Liver (tissue), 9 donors: ENCODE results near the gene DNMT1. TPM values are rescaled to one million over a fixed set of nuclear protein-coding genes. Genes with fewer than 3 reads are reported as not detected.

ENCODE experiments used
- DNase-seq: peaks from one replicate; pipeline ENCODE4 v3.0.0-alpha.2; 2017; ENCODE audit warnings: low spot score
- H3K27ac ChIP-seq, 2 donors: one replicate each; pipeline ENCODE4 v1.7.0; 2013; ENCODE audit warnings: inconsistent platforms in 2 of 2, low read length in 2 of 2, control low read depth in 1 of 2, low read depth in 1 of 2, mild to moderate bottlenecking in 1 of 2
- H3K27me3 ChIP-seq, 4 donors: one replicate each; pipeline versions ENCODE4 v1.6.1 to v1.7.0; 2013; ENCODE audit warnings: low read length in 3 of 4, inconsistent platforms in 1 of 4, mild to moderate bottlenecking in 1 of 4, moderate library complexity in 1 of 4; ENCODE audit not compliant: control insufficient read depth in 4 of 4, insufficient read depth in 4 of 4
- H3K36me3 ChIP-seq, 4 donors: one replicate each; pipeline versions ENCODE4 v1.6.1 to v1.7.0; 2013; ENCODE audit warnings: low read length in 3 of 4, mild to moderate bottlenecking in 3 of 4, low read depth in 1 of 4, moderate library complexity in 1 of 4; ENCODE audit not compliant: control insufficient read depth in 4 of 4, insufficient read depth in 3 of 4
- H3K4me1 ChIP-seq, 4 donors: one replicate each; pipeline versions ENCODE4 v1.6.1 to v1.7.0; 2013; ENCODE audit warnings: low read length in 3 of 4, mild to moderate bottlenecking in 3 of 4, moderate library complexity in 1 of 4; ENCODE audit not compliant: control insufficient read depth in 4 of 4, insufficient read depth in 4 of 4
- H3K4me3 ChIP-seq, 3 donors: one replicate each; pipeline versions ENCODE4 v1.6.1 to v1.7.0; 2013; ENCODE audit warnings: low read length in 3 of 3, control low read depth in 1 of 3, low read depth in 1 of 3, mild to moderate bottlenecking in 1 of 3
- H3K9ac ChIP-seq, 2 donors: one replicate each; pipeline ENCODE4 v1.7.0; 2013; ENCODE audit warnings: low read length in 2 of 2, mild to moderate bottlenecking in 2 of 2, moderate library complexity in 2 of 2, control low read depth in 1 of 2, low read depth in 1 of 2
- H3K9me3 ChIP-seq, 4 donors: one replicate each; pipeline versions ENCODE4 v1.6.1 to v1.7.0; 2013; ENCODE audit warnings: low read length in 3 of 4; ENCODE audit not compliant: control insufficient read depth in 4 of 4
- CTCF ChIP-seq: fragments of 150-350 bp; IDR thresholded peaks from 2 replicates; pipeline ENCODE4 v1.5.1; 2017; ENCODE audit warnings: improper control_type of control experiment, low read depth, low read length; ENCODE audit not compliant: missing input control
- EGR1 ChIP-seq, 2 donors: IDR thresholded peaks; 2 replicates each; pipeline ENCODE4 v1.6.1; 2016 to 2018; ENCODE audit warnings: antibody characterized with exemption in 2 of 2, low read depth in 2 of 2
- FOXA1 ChIP-seq: IDR thresholded peaks from 2 replicates; pipeline ENCODE4 v1.6.1; 2016; ENCODE audit warnings: antibody characterized with exemption
- FOXA2 ChIP-seq: IDR thresholded peaks from 2 replicates; pipeline ENCODE4 v1.6.1; 2016; ENCODE audit warnings: antibody characterized with exemption
- GABPA ChIP-seq, 2 donors: IDR thresholded peaks in 1 of 2; conservative IDR thresholded peaks in 1 of 2; 2 replicates each; pipeline ENCODE4 v1.6.1; 2016; ENCODE audit warnings: antibody characterized with exemption in 2 of 2, mild to moderate bottlenecking in 1 of 2, moderate library complexity in 1 of 2
- HNF4A ChIP-seq, 2 donors: conservative IDR thresholded peaks; 2 replicates each; pipeline ENCODE4 v1.6.1; 2016; ENCODE audit warnings: antibody characterized with exemption in 2 of 2, mild to moderate bottlenecking in 2 of 2
- HNF4G ChIP-seq: IDR thresholded peaks from 2 replicates; pipeline ENCODE4 v1.6.1; 2016; ENCODE audit warnings: antibody characterized with exemption
- JUND ChIP-seq, 2 donors: IDR thresholded peaks; 2 replicates each; pipeline ENCODE4 v1.6.1; 2016; ENCODE audit warnings: antibody characterized with exemption in 2 of 2
- NR2F2 ChIP-seq: IDR thresholded peaks from 2 replicates; pipeline ENCODE4 v1.6.1; 2016; ENCODE audit warnings: antibody characterized with exemption
- RAD21 ChIP-seq, 2 donors: IDR thresholded peaks; 2 replicates each; pipeline ENCODE4 v1.6.1; 2016; ENCODE audit warnings: antibody characterized with exemption in 2 of 2, mild to moderate bottlenecking in 2 of 2
- RXRA ChIP-seq, 2 donors: IDR thresholded peaks; 2 replicates each; pipeline ENCODE4 v1.6.1; 2017 to 2018; ENCODE audit warnings: antibody characterized with exemption in 2 of 2, mild to moderate bottlenecking in 1 of 2
- SP1 ChIP-seq: IDR thresholded peaks from 2 replicates; pipeline ENCODE4 v1.6.1; 2018; ENCODE audit warnings: antibody characterized with exemption, mild to moderate bottlenecking
- TAF1 ChIP-seq: conservative IDR thresholded peaks from 2 replicates; pipeline ENCODE4 v1.6.1; 2016; ENCODE audit warnings: antibody characterized with exemption, mild to moderate bottlenecking
- YY1 ChIP-seq: IDR thresholded peaks from 2 replicates; pipeline ENCODE4 v1.6.1; 2016; ENCODE audit warnings: antibody characterized with exemption, mild to moderate bottlenecking
- ZBTB33 ChIP-seq: IDR thresholded peaks from 2 replicates; pipeline ENCODE4 v1.6.1; 2016; ENCODE audit warnings: antibody characterized with exemption
- WGBS: extraction: QIAGEN DNeasy Blood & Tissue Kit; methylation state at CpG from one replicate; pipeline ENCODE4 v1.1.7; 2013; 5-methylcytosine and 5-hydroxymethylcytosine counted together
- polyA plus RNA-seq, 2 donors: library from polyadenylated mRNA; stranded (reverse) in 1 of 2; unstranded in 1 of 2; fragments of 200-250 nt in 1 of 2; fragments of >200 nt in 1 of 2; fragmentation: Nextera tagmentation in 1 of 2; extraction: Ambion mirVana in 1 of 2; gene quantifications; one replicate each; pipeline versions ENCODE4 v1.2.1 to v1.2.3, GENCODE V29; 2013 to 2015
- total RNA-seq, 2 donors: library from RNA; depleted of rRNA; stranded (reverse); fragments of >200 nt; gene quantifications; one replicate each; pipeline ENCODE4 v1.2.3, GENCODE V29; 2014
- TF ChIP-seq, protein P1 (sequence below): IDR thresholded peaks from 2 replicates; pipeline ENCODE4 v1.6.1; 2016; ENCODE audit warnings: antibody characterized with exemption
- TF ChIP-seq, protein P2 (sequence below): IDR thresholded peaks from 2 replicates; pipeline ENCODE4 v1.6.1; 2016; ENCODE audit warnings: antibody characterized with exemption
- TF ChIP-seq, protein P3 (sequence below): IDR thresholded peaks from 2 replicates; pipeline ENCODE4 v1.6.1; 2016; ENCODE audit warnings: antibody characterized with exemption, mild to moderate bottlenecking
- donor health status: healthy.
- donor health status: healthy.
- donor health status: healthy.
- donor health status: healthy.
- donor health status: healthy.

Gene DNMT1
- total and polyA plus RNA-seq, 4 donors, result 8.7 to 47.1 (median 20.0) TPM

GRCh38 chr19:10091370-10091687 is 103.4 kb downstream of the DNMT1 start:
- Histone ChIP-seq H3K4me1 (peaks cover 20 to 67% (median 51%) of the 10 kb centered on the region in 4 donors), H3K27me3 (no peaks in the 10 kb centered on the region), H3K4me3 (peak overlapping the region in 2 of 3 donors; percentile 27 to 38), H3K9me3 (no peaks in the 10 kb centered on the region), H3K27ac (peak overlapping the region; percentile 82 to 85), H3K36me3 (peaks cover 14 to 33% (median 25%) of the 10 kb centered on the region in 4 donors), H3K9ac (no peak overlapping the region)
- 86% methylated on average over 17 of the region's 17 CpGs for WGBS
- no peak for TF ChIP-seq ZBTB33
- TF ChIP-seq NR2F2, result no peak
- TF ChIP-seq, protein P1, sequence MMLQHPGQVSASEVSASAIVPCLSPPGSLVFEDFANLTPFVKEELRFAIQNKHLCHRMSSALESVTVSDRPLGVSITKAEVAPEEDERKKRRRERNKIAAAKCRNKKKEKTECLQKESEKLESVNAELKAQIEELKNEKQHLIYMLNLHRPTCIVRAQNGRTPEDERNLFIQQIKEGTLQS, result no peak
- TF ChIP-seq JUND (IDR thresholded peaks at IDR 0.05), result no peak
- TF ChIP-seq RXRA (IDR thresholded peaks at IDR 0.05), result no peak
- no peak for TF ChIP-seq HNF4G
- no peak for TF ChIP-seq CTCF
- TF ChIP-seq HNF4A (conservative IDR thresholded peaks at IDR 0.05), result no peak
- TF ChIP-seq RAD21 (IDR thresholded peaks at IDR 0.05), result no peak
- TF ChIP-seq YY1, result no peak
- TF ChIP-seq TAF1, result no peak
- no peak for TF ChIP-seq FOXA2
- TF ChIP-seq, protein P2, sequence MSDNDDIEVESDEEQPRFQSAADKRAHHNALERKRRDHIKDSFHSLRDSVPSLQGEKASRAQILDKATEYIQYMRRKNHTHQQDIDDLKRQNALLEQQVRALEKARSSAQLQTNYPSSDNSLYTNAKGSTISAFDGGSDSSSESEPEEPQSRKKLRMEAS, result no peak
- TF ChIP-seq FOXA1, result no peak
- no peak for DNase-seq

DNA sequence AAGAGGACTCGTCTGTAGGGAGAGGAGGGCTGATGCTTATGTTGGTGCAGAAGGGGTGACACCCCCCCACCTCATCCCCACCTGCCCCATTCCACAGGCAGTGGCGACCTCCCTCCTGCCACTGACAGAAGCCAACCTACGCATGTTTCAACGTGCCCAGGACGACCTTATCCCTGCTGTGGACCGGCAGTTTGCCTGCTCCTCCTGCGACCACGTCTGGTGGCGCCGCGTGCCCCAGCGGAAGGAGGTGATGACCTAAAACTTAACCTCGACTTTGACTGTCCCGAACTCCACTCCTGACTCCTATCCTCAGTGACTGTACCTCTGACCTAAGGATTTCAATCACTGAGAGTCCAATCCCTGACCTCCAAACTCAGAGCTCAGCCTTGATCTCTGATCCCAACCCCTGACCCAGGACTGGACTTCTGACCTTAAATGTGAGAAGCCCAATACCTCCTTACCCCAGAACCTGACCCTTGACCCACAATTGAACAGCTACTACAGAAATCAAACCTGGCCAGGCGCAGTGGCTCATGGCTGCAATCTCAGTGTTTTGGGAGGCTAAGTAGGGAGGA is 104.9 kb downstream of the DNMT1 start:
- Histone ChIP-seq H3K27me3 (no peaks in the 10 kb centered on the region), H3K27ac (peak overlapping the region; percentile 51 to 82), H3K4me3 (peak overlapping the region in 1 of 3 donors; percentile 4), H3K36me3 (peaks cover 14 to 33% (median 25%) of the 10 kb centered on the region in 4 donors), H3K4me1 (peaks cover 19 to 66% (median 50%) of the 10 kb centered on the region in 4 donors), H3K9ac (no peak overlapping the region), H3K9me3 (no peaks in the 10 kb centered on the region)
- WGBS, result 47% methylated on average over 15 of the region's 15 CpGs
- DNase-seq, result no peak
- no peak for TF ChIP-seq TAF1
- TF ChIP-seq RAD21 (IDR thresholded peaks at IDR 0.05), result peak in 1 of 2 donors; percentile 20
- no peak for TF ChIP-seq YY1
- TF ChIP-seq, protein P1, result no peak
- TF ChIP-seq HNF4G, result peak; percentile 96
- TF ChIP-seq EGR1 (IDR thresholded peaks at IDR 0.05; ENCODE audit: low read depth in 2 of 2), result no peak
- no peak for TF ChIP-seq CTCF
- peak; percentile 100 for TF ChIP-seq NR2F2
- no peak for TF ChIP-seq FOXA1
- TF ChIP-seq, protein P2, result peak; percentile 69
- peak; percentile 83 for TF ChIP-seq SP1
- TF ChIP-seq, protein P3, sequence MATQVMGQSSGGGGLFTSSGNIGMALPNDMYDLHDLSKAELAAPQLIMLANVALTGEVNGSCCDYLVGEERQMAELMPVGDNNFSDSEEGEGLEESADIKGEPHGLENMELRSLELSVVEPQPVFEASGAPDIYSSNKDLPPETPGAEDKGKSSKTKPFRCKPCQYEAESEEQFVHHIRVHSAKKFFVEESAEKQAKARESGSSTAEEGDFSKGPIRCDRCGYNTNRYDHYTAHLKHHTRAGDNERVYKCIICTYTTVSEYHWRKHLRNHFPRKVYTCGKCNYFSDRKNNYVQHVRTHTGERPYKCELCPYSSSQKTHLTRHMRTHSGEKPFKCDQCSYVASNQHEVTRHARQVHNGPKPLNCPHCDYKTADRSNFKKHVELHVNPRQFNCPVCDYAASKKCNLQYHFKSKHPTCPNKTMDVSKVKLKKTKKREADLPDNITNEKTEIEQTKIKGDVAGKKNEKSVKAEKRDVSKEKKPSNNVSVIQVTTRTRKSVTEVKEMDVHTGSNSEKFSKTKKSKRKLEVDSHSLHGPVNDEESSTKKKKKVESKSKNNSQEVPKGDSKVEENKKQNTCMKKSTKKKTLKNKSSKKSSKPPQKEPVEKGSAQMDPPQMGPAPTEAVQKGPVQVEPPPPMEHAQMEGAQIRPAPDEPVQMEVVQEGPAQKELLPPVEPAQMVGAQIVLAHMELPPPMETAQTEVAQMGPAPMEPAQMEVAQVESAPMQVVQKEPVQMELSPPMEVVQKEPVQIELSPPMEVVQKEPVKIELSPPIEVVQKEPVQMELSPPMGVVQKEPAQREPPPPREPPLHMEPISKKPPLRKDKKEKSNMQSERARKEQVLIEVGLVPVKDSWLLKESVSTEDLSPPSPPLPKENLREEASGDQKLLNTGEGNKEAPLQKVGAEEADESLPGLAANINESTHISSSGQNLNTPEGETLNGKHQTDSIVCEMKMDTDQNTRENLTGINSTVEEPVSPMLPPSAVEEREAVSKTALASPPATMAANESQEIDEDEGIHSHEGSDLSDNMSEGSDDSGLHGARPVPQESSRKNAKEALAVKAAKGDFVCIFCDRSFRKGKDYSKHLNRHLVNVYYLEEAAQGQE, result no peak
- TF ChIP-seq GABPA (IDR thresholded peaks at IDR 0.05 in 1 of 2, conservative IDR thresholded peaks at IDR 0.05 in 1 of 2), result peak in 1 of 2 donors; percentile 29
- TF ChIP-seq ZBTB33, result peak; percentile 32
